SIG-M5 (cell line): ENCODE results near the gene SMYD5.

Experiments
- DNase-seq: peaks from one replicate; lab custom pipeline; 2025; lab: John Stamatoyannopoulos, UW

The SMYD5 gene

DNA sequence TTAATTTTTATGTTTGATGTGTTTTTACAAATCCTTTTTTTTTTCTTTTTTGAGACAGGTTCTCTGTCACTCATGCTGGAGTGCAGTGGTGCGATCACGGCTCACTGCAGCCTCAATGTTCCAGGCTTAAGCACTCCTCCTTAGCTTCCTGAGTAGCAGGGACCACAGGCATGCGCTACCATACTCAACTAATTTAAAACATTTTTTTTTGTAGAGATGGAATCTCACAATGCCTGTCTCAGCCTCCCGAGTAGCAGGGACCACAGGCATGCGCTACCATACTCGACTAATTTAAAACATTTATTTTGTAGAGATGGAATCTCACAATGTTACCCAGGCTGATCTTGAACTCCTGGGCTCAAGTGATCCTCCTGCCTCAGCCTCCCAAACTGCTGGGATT, 8.4 kb upstream of the SMYD5 start:
- DNase-seq, result no peak

GRCh38 chr2:73208258-73208657, 5.8 kb upstream of the SMYD5 start:
- DNase-seq, result no peak

- no peak for DNase-seq
These were observed 4.0 kb upstream of the SMYD5 start for GRCh38 chr2:73210019-73210418.

DNA sequence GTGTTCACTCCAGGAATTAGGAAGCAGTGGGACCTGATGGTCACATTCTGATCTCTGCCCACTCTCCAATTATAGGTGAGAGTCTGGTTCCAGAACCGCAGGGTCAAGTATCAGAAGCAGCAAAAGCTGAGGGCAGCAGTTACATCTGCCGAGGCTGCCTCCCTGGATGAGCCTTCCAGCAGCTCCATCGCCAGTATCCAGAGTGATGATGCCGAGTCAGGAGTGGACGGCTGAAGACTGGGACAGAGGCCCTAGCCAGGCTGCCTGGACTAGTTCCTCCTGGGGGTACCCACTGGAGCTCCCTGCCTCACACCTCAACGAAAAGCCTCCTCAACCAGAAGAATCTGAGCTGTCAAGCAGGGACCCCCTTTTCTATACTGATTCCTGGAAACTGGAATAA, 3.3 kb upstream of the SMYD5 start:
- DNase-seq, result no peak

DNA sequence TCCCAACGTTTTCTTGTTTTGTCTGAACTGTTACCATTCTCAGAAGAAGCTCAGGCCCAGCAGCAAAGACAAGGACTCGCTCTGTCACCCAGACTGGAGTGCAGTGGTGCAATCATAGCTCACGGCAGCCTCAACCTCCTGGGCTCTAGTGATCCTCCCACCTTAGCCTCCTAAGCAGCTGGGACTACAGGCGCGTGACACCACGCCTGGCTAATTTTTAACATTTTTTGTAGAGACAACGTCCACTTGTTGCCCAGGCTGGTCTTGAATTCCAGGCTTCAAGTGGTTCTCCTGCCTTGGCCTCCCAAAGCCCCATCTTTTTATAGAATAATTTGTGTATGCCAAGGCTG, 2.0 kb upstream of the SMYD5 start:
- no peak for DNase-seq

DNA sequence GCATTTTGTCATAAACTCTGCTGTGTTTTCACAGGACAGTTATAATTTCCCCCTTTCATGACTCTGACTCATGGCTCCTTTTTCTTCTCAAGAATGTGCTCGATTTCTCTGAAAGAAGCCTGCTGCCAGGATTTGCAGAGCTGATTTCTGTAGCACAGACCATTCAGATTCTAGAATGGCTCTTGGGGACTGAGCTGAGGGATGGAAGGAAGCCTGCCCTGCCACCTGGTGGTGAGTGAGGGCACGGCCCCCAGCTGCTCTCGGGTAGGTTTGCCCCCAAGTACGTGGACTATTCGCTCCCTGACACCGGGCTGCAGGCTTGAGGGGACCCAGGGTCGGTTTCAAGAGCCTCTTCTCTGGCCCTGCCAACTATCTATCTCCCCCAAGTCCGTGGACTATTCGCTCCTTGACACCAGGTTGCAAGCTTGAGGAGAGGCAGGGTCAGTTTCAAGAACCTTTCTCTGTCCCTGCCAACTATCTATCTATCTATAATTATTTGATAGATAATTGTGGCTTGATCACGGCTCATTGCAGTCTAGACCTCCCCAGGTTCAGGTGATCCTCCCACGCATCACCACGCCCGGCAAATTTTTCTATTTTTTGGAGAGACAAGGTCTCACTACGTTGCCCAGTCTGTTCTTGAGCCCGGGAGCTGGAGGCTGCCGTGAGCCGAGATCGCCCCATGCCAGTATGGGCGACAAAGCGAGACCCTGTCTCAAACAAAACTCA, 1.4 kb upstream of the SMYD5 start:
- no peak for DNase-seq

DNA sequence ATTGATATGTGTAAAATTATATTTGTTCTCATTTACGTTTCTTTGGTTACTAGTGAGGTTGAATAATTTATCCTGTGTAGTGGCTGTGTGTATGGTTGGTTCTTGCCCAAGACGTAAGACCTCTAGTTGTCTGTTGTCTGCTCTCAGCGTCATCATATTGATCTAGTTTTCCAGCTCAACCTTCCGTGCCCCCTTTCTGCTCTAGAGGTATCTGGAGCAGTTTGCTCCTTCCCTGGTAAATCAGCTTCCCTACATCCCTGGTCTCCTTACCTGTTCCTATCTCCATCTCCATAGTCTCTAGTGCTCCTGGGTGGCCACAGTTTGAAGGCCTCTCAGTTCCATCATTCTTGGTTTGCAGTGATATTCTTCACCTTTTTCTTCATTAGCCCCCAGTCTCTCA, 1.2 kb downstream of the SMYD5 start:
- DNase-seq, result no peak

DNA sequence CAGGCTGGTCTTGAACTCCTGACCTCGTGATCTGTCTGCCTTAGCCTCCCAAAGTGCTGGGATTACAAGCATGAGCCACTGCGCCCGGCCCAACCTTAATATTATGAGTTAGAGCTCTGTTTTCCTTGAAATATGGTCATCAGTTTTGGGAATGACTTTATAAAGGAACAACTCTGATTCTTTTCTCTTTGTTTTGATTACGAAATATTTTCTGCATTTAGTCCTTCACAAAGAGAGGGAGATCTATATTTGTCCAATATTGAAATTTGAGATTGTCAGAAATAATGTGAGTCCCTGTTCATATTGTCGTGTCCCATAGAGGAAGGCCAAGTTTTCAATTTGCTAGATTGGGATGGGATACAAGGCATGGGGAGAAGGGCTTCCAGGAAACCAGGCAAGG, 3.1 kb downstream of the SMYD5 start:
- no peak for DNase-seq

GRCh38 chr2:73217826-73218225, 3.8 kb downstream of the SMYD5 start:
- DNase-seq, result no peak

GRCh38 chr2:73218298-73218697, 4.3 kb downstream of the SMYD5 start:
- DNase-seq, result no peak

DNA sequence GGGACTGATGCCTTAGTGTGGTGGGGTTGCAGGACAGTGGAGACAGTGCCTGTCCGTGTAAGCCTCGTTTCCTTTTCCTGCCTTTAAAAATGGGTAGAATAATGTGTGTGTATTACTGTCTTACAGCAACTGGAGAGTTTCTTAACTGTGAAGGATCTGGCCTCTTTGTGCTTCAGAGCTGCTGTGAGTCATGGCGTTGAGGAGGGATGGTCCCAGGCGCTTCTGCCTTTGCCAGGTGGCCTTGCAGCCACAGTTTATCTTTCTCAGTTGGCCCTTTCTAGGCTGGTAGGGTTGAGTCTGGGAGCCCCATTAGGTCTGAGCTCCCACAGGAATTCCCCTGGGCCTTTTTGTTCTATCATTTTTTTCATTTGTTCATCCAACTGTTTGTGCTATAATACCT, 9.8 kb downstream of the SMYD5 start:
- DNase-seq, result no peak

DNA sequence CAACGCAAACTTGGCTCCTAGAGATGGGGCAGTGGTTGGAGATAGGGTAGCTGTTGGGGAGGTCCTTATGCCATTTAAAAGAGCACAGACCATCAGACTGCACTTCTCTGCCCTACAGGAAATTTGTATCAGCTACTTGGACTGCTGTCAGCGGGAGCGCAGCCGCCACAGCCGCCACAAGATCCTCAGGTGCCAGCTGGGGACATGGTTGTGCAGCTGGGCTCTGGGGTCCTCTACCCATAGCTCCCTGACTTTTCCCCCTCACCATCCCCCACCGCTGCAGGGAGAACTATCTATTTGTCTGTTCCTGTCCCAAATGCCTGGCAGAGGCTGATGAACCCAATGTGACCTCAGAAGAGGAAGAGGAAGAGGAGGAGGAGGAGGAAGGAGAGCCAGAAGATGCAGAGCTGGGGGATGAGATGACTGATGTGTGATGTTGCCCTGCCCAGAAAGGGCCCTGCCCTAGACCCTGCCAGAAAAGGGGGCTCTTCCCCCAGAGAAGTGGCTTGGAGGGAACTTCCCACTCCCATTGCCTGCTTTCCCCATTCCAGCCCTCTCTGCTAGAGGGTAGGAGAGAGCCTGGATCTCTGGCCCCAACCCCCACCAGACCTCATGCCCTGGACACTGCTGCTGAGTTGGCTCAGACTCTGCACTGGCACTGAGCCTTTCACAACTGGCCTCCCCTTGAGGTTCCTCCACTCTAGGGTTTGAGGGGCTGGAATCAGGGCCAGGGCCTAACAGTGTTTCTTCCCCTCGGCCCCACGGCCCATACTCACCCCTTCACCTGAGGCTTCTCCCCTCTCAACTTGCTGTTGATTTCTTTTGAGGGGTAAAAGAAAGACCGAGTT, 11.7 kb downstream of the SMYD5 start:
- no peak for DNase-seq

- DNase-seq, result no peak
These were observed 13.0 kb downstream of the SMYD5 start for GRCh38 chr2:73227086-73227485.

- DNase-seq, result no peak
These were observed 14.6 kb downstream of the SMYD5 start for GRCh38 chr2:73228631-73229030.

GRCh38 chr2:73232403-73233153, 18.5 kb downstream of the SMYD5 start:
- no peak for DNase-seq

DNA sequence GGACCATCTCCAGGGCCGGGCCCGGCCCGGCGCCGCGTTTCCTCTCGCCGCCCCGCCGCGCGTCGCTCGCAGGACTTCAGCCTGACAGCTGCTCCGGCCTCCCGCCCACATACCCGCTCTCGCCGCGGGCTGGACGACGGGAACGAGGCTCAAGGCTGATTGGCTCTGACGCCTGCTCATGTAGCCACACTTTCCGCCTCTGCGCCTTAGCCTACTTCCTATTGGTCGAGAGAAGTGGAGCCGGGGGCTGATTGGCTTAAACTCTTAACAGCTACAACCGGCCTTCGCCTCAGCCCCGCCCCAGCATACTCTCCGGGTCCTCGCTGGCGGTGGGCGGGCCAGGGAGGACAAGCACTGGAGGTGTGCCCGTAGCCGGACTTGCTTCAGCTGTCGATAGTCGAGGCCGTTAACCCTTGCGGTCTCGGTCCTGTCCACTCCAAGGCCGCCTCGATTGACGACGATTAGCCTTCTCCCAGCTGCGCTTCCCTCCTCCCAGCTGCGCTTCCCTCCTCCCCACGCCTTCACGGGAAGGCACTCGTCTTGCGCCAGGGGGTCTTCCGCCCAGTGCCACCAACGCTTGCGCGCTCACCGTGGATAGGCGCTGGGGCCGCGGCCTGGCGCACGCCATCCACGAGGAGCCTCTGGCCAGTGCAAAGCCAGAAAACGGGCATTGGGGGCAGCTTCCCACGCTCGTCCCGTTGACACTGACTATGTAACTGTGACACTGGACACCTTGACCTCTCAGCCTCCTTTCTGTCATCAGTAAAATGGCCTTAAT, 19.3 kb downstream of the SMYD5 start, which contains the start of gene PRADC1:
TSS of gene PRADC1 (minus strand) at position 86 of the 778 bp plus-strand sequence. CDS start at position 7, 79 bp downstream.
- peak; percentile 99 for DNase-seq

DNA sequence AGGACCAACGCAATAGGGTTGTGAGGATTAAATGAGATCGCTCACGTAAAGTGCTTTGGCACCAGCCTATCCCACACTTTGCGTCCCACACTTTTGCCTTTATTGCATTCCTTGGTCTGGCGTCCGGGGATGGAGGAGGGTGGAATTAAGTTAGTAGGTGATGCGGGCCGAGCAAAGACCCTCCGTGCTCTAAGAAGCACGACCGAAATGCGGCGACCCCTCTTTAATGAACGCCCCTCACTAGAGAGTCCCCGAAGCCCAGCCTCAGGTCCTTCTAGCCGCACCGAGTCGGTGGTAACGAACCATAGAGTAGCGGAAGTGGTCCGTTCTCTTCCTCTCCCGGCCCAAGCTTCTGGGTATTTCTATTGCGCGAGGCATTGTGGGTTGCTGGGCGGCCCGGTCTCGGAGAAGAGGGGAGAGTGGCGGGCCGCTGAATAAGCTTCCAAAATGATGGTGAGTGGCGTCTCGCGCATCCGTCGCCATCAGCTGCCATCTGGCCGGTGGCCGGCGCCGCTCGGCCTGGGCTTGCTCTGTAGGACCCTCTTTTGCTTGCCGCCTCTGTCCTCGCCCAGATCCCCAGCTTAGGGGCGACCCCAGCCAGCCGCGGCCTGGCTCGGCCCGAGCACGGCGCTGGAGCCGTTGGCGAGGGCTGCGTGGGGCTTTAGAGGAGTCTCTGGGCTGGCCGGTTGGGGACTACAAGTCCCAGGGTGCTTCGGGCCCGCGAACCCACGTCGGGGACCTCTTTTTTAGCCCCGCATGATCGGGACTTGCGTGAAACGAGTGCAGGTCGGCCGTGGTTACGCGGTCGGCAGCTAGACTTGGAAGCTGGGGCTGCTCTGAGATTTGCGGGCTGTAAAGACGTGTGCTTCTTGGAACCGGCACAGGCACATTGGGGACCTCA, 20.1 kb downstream of the SMYD5 start, which contains the start of gene CCT7:
TSS of gene CCT7 (plus strand) at position 377 of the 901 bp plus-strand sequence. CDS start at position 448, 71 bp downstream.
- DNase-seq, result peak; percentile 56

- DNase-seq, result no peak
These were observed 21.4 kb downstream of the SMYD5 start for GRCh38 chr2:73235315-73236028.

DNA sequence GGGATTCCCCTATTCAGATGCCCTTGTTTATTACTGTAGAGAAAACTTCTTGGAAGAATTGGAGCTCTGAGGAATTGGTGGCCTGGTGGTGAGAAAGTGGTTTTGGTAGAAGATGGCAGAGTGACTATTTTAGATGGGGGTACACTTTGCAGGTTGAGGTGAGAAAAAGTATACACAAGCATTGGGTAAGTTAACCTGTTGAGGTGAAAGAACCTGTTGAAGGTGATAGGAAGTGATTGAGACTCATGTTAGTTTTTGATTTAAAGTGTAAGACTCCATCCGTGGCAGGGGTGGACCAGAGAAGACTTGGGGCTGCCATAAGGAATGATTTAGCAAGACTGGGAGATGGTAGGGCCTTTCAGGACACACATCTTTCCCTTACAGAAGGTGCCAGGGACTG, 23.1 kb downstream of the SMYD5 start:
- DNase-seq, result no peak

DNA sequence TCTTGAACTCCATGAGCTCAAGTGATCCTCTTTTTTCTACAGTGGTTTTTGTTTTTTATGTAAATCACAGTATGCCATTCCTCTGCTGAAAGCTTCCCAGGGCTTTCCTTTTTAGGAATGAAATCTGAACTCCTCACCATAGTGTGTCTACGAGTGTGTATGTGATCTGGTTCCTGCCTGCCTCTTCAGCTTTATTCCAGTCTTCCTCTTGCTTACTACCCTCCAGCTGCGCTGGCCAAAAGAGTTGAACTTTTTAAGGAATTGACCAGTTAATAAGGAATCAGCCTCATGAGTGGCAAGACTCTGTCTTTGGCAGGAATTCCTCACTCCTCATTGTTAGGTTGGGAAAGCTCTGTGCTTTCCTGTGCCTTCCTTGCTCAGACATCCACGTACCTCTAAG, 24.1 kb downstream of the SMYD5 start:
- no peak for DNase-seq
